Measurements from ENCODE around the gene TXLNB. TPM values are rescaled to one million over a fixed set of nuclear protein-coding genes. Genes with fewer than 3 reads are reported as not detected.
A peak's percentile ranks its signal among the peaks of the same experiment; 100 is the strongest.

TXLNB gene
- total and polyA plus RNA-seq, 2 donors (not counting 3 experiments of a cell fraction or from before 2014, with no cell fraction given) = 0.04 to 0.18 TPM

GRCh38 chr6:139219746-139220145, 72.1 kb downstream of the TXLNB start:
- intact Hi-C loops (cut with micrococcal nuclease) (loop anchor here (1.0 to 5.0 kb wide), 6 partner anchors 31 to 402 kb away; no protein-coding TSS in a partner anchor), dilution Hi-C loops (cut with MboI; ENCODE audit: extremely low pct_ligation_motif_present, low sequenced_read_pairs) (no loop called here)
- Histone ChIP-seq H3K4me1 (ENCODE audit: control insufficient read depth, extremely low read depth, insufficient read depth, low read length) (peaks cover 3% of the 10 kb centered on the region), H3K36me3 (ENCODE audit: control insufficient read depth in 2 of 2, extremely low read depth in 1 of 2, insufficient read depth in 2 of 2, low read length in 2 of 2) (no peaks in the 10 kb centered on the region), H3K9ac (replicated peaks; ENCODE audit: extremely low read depth, insufficient read depth, low read length) (no peak overlapping the region), H3K9me3 (replicated peaks; ENCODE audit: control insufficient read depth, insufficient read depth, low read length) (no peaks in the 10 kb centered on the region), H3K4me2 (ENCODE audit: insufficient read depth, low read length) (no peak overlapping the region), H2AFZ (ENCODE audit: low read depth, low read length) (peak overlapping the region; percentile 88), H3K9me1 (replicated peaks; ENCODE audit: control insufficient read depth, extremely low read depth, insufficient read depth, low read length) (no peaks in the 10 kb centered on the region), H3K4me3 (replicated peaks in 1 of 3; ENCODE audit: insufficient read depth in 1 of 3, low read depth in 1 of 3, low read length in 3 of 3) (no peak overlapping the region), H3K27ac (ENCODE audit: insufficient read depth, low read depth, low read length) (no peak overlapping the region), H3K27me3 (ENCODE audit: control insufficient read depth in 2 of 2, insufficient read depth in 2 of 2, low read length in 2 of 2) (no peaks in the 10 kb centered on the region), H4K20me1 (replicated peaks; ENCODE audit: control insufficient read depth, extremely low read depth, insufficient read depth, low read length) (no peaks in the 10 kb centered on the region), H3K79me2 (ENCODE audit: control insufficient read depth, insufficient read depth, low read length) (no peaks in the 10 kb centered on the region)
- no peak for FAIRE-seq
- TF ChIP-seq POLR2AphosphoS5 (IDR thresholded peaks at IDR 0.05; ENCODE audit: insufficient read depth, low read depth, low read length) (no peak), POLR2A (IDR thresholded peaks at IDR 0.05; ENCODE audit: low read depth, low read length) (no peak), MAX (IDR thresholded peaks at IDR 0.05; ENCODE audit: insufficient read depth, insufficient read length) (no peak), FOS (IDR thresholded peaks at IDR 0.05; ENCODE audit: borderline replicate concordance, insufficient read depth, low read length) (no peak), CTCF (IDR thresholded peaks at IDR 0.05; ENCODE audit: extremely low read depth in 1 of 2, insufficient read depth in 1 of 2, low read depth in 1 of 2, low read length in 2 of 2) (no peak), JUN (IDR thresholded peaks at IDR 0.05; ENCODE audit: borderline replicate concordance, insufficient read depth, insufficient read length, low read depth) (no peak), MYC (IDR thresholded peaks at IDR 0.05; ENCODE audit: low read depth, low read length) (no peak), GATA2 (IDR thresholded peaks at IDR 0.05; ENCODE audit: insufficient read depth, insufficient read length, low read depth, low read length) (no peak), EZH2 (IDR thresholded peaks at IDR 0.05; ENCODE audit: borderline replicate concordance, low read depth, low read length, severe bottlenecking) (no peak)
- no TSS peak for BruUV-seq (replicated peaks)
- DNase-seq (ENCODE audit: low read depth, low spot score) = no peak
- POLR2A ChIA-PET = interaction anchor here (1.1 kb wide), 1 partner anchor 145 kb away, joined by 3 read pairs; no protein-coding TSS in a partner anchor
- CTCF ChIA-PET = interaction anchor here (0.6 to 6.1 kb wide), 47 partner anchors 9 to 1702 kb away, joined by 3 to 258 read pairs (median 4); partner anchors contain the start of genes CITED2 and TXLNB

All from endothelial cell of umbilical vein (primary cell).